ENCODE measurements around the gene CXCL16. TPM values are rescaled to one million over a fixed set of nuclear protein-coding genes. Genes with fewer than 3 reads are reported as not detected.

CXCL16 gene
- total RNA-seq, 1 donor from 2014 or later: 3.5 TPM

GRCh38 chr17:4777969-4778760 is 38.4 kb upstream of the CXCL16 start:
- H3K4me1 Mint-ChIP-seq: peaks cover 10% of the 10 kb centered on the region
- DNase-seq: no peak
- H3K36me3 Mint-ChIP-seq (ENCODE audit: low read depth): no peaks in the 10 kb centered on the region
- H3K4me3 Mint-ChIP-seq: no peak overlapping the region
- peaks cover 15% of the 10 kb centered on the region for H3K27me3 Mint-ChIP-seq
- ChIA-PET CTCF (no interaction called here), POLR2A (no interaction called here)
- no peak for ATAC-seq (ENCODE audit: low read depth)
- TF ChIP-seq CTCF (IDR thresholded peaks at IDR 0.05): no peak
- intact Hi-C loops (cut with micrococcal nuclease): no loop called here
- no peak overlapping the region for H3K27ac Mint-ChIP-seq
- H3K9me3 Mint-ChIP-seq: no peaks in the 10 kb centered on the region

GRCh38 chr17:4772235-4772613 is 32.5 kb upstream of the CXCL16 start:
- H3K4me3 Mint-ChIP-seq: no peak overlapping the region
- no peak for TF ChIP-seq CTCF (IDR thresholded peaks at IDR 0.05)
- H3K27ac Mint-ChIP-seq: no peak overlapping the region
- H3K36me3 Mint-ChIP-seq (ENCODE audit: low read depth): no peaks in the 10 kb centered on the region
- ChIA-PET POLR2A (no interaction called here), CTCF (no interaction called here)
- H3K4me1 Mint-ChIP-seq: peaks cover 10% of the 10 kb centered on the region
- H3K9me3 Mint-ChIP-seq: no peaks in the 10 kb centered on the region
- intact Hi-C loops (cut with micrococcal nuclease): no loop called here
- ATAC-seq (ENCODE audit: low read depth): no peak
- H3K27me3 Mint-ChIP-seq: peaks cover 16% of the 10 kb centered on the region
- DNase-seq: no peak

GRCh38 chr17:4771519-4772234 is 31.9 kb upstream of the CXCL16 start, which contains the start of gene TM4SF5:
Gene TM4SF5, plus strand, starts transcription at chr17:4771886. Its CDS starts 37 bp downstream, at chr17:4771923.
- ATAC-seq (ENCODE audit: low read depth) (no peak), DNase-seq (no peak)
- POLR2A ChIA-PET: no interaction called here
- CTCF ChIA-PET: no interaction called here
- intact Hi-C loops (cut with micrococcal nuclease): no loop called here
- H3K27ac Mint-ChIP-seq: no peak within 1 kb of the TSS
- TF ChIP-seq CTCF (IDR thresholded peaks at IDR 0.05): no peak
- H3K4me1 Mint-ChIP-seq: peaks cover 10% of the 10 kb centered on the region
- H3K36me3 Mint-ChIP-seq (ENCODE audit: low read depth): no peaks in the 10 kb centered on the region
- H3K4me3 Mint-ChIP-seq: no peak within 1 kb of the TSS
- H3K27me3 Mint-ChIP-seq: peaks cover 14% of the 10 kb centered on the region
- no peaks in the 10 kb centered on the region for H3K9me3 Mint-ChIP-seq

GRCh38 chr17:4769628-4770027 is 29.9 kb upstream of the CXCL16 start:
- H3K36me3 Mint-ChIP-seq (ENCODE audit: low read depth): no peaks in the 10 kb centered on the region
- POLR2A ChIA-PET: no interaction called here
- H3K27me3 Mint-ChIP-seq: peaks cover 14% of the 10 kb centered on the region

More at GRCh38 chr17:4769628-4770027, 29.9 kb upstream of the CXCL16 start:
- Mint-ChIP-seq H3K4me3 (no peak overlapping the region), H3K9me3 (no peaks in the 10 kb centered on the region), H3K27ac (no peak overlapping the region), H3K4me1 (peaks cover 8% of the 10 kb centered on the region)
- intact Hi-C loops (cut with micrococcal nuclease): no loop called here
- no peak for ATAC-seq (ENCODE audit: low read depth)
- CTCF ChIA-PET: interaction anchor here (0.6 kb wide), 1 partner anchor 22 kb away, joined by 3 read pairs; no protein-coding TSS in a partner anchor
- no peak for TF ChIP-seq CTCF (IDR thresholded peaks at IDR 0.05)
- no peak for DNase-seq
